SW 1271 (cell line): ENCODE data around the gene RINT1.
A peak's percentile ranks its signal among the peaks of the same experiment; 100 is the strongest.
"Not testable (repeated sequence)": the region's sequence is repeated elsewhere in the genome, so short reads cannot be mapped to it uniquely, and the experiment has no call there.

ENCODE experiments used
- DNase-seq, 2 experiments: peaks; one replicate each; lab custom pipeline; 2025; lab: John Stamatoyannopoulos, UW

RINT1 gene

DNA sequence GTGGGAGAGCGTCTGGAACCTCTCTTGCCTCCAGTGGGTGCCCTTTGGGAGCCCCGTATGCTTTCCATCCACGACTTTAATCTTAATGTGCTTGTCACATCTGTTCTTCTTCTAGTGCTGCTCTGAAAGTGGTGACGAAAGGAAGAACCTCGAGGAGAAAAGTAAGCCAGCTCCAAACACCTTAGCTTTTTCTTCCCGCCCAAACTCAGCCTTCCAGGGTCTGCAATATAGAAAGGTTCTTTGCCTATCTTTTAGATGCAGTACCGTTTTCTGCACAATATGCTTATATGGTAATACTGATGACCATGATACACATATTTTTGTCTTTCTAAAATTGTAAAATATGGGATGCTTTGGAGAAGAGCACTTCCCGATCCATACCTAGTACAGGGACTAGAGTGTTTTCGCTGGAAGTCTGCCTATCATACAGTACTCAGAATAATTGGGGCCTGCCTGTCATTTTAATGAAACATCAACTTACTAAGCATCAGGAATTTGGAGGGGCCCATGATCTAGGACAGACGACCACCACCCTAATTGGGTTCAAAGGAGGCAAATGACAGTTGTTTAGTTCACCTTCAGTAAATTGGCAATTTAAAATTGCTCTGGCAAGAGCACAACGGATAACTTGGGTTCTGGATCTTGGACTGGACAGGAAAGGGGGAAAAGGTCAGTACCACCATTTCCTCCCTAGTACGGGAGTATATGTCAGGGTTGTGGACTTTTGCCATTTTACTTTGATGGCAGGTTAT lies 884 bp downstream of the RINT1 start:
- DNase-seq: no peak

DNA sequence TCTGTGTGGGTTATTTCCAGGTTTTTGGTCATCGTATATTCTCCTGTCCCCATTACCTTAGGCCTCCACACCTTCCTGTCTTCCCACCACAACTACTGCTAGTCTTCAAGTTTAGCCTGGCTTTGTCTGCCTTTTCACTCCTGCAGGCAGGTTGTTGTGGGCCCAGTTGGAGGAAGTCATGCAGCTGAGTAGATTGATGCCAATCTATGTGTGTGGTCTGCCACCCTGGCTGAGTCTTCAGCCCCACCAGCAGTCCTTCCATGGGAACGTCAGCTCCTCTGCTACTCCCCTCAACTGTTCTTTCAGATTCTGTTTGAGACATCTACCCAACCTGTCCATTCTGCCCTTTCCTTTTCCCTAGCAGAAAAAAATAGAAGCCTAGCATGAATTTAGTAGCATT lies 6.3 kb downstream of the RINT1 start:
- no peak for DNase-seq

GRCh38 chr7:105559926-105560325 lies 27.9 kb downstream of the RINT1 start:
- DNase-seq: no peak

GRCh38 chr7:105565190-105565589 lies 33.2 kb downstream of the RINT1 start:
- DNase-seq: no peak

DNA sequence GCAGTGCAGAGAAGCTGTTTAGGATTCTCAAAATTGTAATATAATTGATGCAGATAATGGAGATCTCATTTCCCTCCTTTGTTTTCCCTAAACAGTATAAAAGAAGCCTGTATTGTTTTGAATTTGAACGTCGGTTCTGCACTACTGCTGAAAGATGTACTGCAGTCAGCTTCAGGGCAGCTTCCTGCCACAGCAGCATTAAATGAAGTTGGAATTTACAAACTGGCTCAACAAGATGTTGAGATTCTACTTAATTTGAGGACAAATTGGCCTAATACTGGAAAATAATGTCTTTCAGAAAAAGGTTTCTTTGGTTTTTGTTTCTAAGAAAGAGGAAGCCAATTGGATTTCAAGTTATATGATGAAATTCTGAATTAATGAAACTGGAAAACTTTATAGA lies 35.0 kb downstream of the RINT1 start:
- DNase-seq: no peak

- DNase-seq: no peak
These were observed 35.8 kb downstream of the RINT1 start for GRCh38 chr7:105567821-105568220.

DNA sequence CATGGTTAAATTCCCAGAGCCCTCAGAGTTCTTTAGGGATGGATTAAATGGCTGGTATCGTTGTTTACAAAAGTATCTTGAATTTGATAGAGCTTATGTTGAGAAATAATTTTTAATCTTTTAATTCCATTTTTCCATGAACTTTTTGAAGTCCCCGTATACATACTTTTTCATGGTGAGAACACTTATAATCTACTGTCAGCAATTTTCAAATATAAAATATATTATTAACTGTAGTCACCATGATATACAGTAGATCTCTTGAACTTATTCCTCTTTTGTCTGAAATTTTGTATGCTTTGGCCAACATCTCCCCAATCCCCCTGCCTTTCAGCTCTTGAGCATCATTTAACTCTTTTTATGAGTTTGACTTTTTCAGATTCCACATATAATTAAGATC lies 39.9 kb downstream of the RINT1 start:
- DNase-seq: no peak

- DNase-seq: no peak
These were observed 45.2 kb downstream of the RINT1 start for GRCh38 chr7:105577251-105577650.

DNA sequence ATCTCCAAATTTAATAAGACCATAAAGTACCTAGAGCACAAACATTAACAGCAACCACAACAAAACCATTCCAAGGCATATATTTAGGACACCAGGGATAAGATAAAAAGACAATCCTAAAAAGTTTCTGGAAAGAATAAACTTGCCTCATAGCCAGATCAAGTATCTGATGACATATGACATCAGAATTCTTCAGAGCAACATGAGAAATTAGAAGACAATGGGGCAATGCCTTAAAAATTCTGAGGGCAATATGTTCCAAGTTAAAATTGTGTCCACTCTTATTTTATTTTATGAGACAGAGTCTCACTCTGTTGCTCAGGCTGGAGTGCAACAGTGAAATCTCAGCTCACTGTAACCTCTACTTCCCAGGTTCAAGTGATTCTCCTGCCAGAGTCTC lies 46.5 kb downstream of the RINT1 start:
- no peak for DNase-seq

DNA sequence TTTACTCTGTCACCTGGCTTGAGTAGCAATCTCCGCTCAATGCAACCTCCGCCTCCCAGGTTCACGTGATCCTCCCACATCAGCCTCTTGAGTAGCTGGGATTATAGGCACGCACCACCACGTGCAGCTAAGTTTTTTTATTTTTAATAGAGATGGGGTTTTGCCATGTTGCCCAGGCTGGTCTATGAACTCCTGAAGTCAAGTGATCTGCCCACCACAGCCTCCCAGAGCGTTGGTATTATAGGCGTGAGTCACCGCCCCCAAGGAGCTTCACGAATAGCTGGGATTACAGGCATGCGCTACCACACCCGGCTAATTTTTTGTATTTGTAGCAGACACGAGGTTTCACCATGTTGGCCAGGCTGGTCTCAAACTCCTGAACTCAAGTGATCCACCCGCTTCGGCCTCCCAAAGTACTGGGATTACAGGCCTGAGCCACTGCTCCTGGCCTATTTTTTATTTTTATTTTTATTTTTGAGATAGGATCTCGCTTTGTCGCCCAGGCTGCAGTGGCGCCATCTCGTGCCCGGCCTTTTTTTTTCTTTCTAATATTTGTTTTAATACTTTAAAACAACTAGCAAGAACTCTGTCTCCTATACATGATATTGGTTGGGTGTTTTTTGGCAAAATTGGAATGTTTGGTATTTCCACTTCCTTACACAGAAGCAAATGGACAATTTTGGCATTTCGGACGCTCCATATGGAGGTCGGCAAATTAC lies 48.2 kb downstream of the RINT1 start:
- no peak for DNase-seq

DNA sequence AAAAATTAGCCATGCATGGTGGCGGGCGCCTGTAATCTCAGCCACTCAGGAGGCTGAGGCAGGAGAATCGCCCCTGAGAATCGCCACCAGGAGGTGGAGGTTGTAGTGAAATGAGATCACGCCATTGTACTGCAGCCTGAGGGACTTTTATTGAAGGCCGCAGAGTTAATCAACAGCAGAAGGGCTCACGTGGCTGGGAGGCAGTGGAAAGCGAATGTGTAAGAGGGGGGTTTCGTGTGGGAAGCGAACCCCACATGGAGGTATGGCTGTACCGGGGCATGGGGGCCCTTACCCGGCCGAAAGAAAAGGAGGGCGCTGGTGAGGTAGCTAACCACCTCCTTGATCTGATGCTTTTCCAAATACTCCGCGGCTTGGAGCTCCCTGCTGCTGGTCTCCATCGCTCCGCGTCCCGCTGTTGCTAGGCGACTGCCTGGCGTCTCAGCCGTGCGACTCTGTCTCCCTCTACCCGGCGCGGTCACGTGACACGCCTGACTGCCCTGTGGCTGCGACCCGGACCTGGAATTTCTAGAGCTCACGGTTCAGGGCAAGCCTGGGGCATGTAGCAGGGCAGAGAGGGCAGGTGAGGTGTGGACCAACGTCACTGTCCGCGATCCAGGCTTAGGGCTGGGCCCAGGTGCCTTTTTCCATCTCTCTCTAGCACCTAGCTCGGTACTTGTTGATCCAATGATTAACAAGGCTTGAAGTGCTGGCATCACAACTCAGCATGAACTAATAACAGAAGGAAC lies 49.2 kb downstream of the RINT1 start, which contains the start of gene EFCAB10:
Gene EFCAB10 (minus strand): TSS at position 428 of the 746 bp plus-strand sequence. CDS start 30 bp downstream, at position 398.
- DNase-seq: no peak

DNA sequence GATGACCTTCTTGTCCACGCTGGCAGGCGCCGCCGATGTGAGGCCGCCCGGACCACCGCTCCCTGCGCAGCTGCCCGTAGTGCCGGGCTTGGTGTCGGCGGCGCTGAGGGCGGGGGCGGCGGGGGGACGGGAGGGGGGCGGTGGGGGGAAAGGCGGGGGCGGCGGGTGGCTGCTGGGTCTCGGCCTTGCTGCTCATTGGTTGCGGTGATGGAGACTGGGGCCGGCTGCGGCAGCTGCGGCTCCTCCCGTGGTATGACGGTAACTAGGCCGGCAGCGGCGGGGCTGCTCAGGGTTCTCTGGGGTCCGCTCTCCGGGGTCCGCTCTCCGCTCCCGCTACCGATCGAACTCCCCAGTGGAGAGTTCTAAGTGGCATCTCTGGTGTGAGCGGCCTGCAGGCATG lies 51.1 kb downstream of the RINT1 start:
- no peak for DNase-seq

GRCh38 chr7:105584165-105584564 lies 52.2 kb downstream of the RINT1 start:
- DNase-seq: no peak

DNA sequence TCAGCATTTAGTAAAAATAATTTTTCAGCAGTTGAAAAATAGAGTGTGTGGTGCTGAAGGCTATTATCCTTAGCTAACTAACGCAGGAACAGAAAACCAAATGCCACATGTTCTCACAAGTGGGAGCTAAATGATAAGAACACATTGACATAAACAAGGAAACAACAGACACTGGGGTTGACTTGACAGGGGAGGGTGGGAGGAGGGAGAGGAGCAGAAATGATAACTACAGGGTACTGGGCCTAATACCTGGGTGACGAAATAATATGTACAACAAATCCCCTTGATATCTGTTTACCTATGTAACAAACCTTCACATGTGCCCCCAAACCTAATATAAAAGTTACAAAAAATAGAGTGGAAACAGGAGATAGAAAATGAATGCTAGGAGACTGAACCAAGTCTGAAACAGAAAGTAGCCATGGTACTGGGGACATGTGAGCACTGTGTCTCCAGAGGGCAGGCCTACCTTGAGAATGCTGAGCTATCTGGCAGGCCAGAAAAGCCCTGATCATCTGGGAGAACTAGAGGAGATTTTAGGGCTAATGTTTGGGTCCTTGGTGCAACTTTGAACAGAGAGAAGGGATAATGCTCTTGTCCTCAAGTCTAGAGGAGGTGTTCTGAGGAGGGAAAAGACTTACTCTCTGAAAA lies 54.0 kb downstream of the RINT1 start:
- no peak for DNase-seq

- no peak for DNase-seq
These were observed 56.1 kb downstream of the RINT1 start for GRCh38 chr7:105587909-105588635.

DNA sequence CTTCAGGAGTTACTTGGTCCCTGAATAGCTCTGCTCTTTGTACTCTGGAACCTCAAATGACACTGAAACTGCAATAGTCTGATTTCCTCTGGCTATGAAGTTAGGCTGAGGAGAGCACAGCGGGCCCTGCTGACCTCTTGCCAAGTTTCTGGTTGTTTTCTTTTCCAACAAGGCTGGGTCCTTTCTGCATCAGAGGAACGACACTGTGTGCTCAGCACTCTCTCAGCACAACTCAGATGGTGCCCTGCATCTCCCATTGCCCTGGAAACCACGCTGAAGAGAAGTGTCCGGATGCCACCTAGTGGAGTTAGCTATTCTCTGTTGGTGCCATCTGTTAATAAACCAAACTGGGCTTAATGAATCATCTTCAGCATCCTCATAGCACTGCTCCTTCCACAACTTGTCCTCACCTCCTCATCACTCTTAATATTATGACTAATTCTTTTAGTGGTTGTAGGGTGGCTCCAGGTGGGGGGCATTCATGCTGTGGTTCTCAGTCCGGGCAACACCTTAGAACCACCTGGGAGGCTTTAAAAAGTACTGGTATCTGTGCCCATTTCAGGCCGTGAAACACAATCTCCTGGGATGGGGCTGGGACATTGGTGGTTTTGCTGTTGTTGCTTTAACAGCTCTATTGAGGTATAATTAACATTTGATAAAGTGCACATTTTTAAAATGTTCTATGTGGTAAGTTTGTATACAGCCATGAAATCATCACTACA lies 57.5 kb downstream of the RINT1 start:
- DNase-seq: peak; percentile 45 to 73

GRCh38 chr7:105590793-105591192 lies 58.8 kb downstream of the RINT1 start:
- no peak for DNase-seq

- DNase-seq: no peak
These were observed 59.5 kb downstream of the RINT1 start for GRCh38 chr7:105591522-105591921.

- DNase-seq: no peak
These were observed 62.0 kb downstream of the RINT1 start for GRCh38 chr7:105594034-105594433.

DNA sequence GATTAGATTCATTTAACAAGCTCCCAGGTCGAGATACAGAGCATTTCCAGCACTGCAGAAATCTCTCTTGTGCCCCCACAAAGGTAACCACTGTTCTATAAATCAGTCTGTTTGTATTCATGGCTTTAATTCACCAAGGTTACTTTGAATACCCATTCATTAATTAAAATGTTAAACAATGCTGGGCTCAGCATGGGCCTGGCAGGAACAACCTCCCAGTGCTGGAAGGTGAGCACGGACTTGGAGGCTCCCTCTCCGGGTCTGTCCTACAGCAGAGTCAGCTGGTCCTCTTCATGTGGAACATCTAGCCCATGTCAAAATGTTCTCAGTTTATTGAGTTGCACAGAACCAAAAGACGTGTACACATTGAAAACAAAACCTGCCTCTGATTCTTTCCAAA lies 64.9 kb downstream of the RINT1 start:
- no peak for DNase-seq

- not testable (repeated sequence) for DNase-seq
These were observed 67.1 kb downstream of the RINT1 start for GRCh38 chr7:105599080-105599479.
